GM23248 (cell line): ENCODE results near the gene DENND2A.
"Not testable (repeated sequence)": the region's sequence is repeated elsewhere in the genome, so short reads cannot be mapped to it uniquely, and the experiment has no call there.

Source experiments
- EZH2 ChIP-seq: fragments of 200-600 bp; sonication (generic); IDR thresholded peaks from 2 replicates; pipeline ENCODE4 v1.6.1; 2018; ENCODE audit warnings: antibody characterized with exemption, mild to moderate bottlenecking; ENCODE audit not compliant: insufficient read depth, poor library complexity, severe bottlenecking
- EZH2phosphoT487 ChIP-seq: fragments of 200-600 bp; sonication (generic); IDR thresholded peaks from 2 replicates; pipeline ENCODE4 v1.6.1; 2018; ENCODE audit warnings: antibody characterized with exemption, moderate library complexity, mild to moderate bottlenecking, low read depth; ENCODE audit not compliant: insufficient read depth

DNA sequence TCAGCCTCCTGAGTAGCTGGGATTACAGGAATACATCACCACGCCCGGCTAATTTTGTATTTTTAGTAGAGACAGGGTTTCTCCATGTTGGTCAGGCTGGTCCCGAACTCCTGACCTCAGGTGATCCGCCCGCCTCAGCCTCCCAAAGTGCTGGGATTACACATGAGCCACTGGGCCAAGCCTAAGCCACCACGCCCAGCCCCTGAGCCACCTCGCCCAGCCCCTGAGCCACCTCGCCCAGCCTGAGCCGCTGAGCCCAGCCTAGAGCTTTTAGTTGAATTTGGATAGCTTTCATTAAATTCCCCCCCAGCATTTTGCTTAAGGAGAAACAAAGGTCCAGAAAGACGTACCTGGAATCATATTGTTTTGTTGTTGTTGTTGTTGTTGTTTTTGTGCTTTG is 29.2 kb upstream of the DENND2A start:
- TF ChIP-seq EZH2phosphoT487, EZH2: not testable (repeated sequence)
